Activated CD4-positive, alpha-beta memory T cell treated with anti-CD3 and anti-CD28 coated beads for 36 hours (primary cell): ENCODE measurements around the gene HOMER1. TPM values are rescaled to one million over a fixed set of nuclear protein-coding genes. Genes with fewer than 3 reads are reported as not detected.

Experiments
- CTCF ChIA-PET: fragments of 350-600 bp; sonication (Branson Sonifier 250); formaldehyde crosslinking; loops from one replicate; lab custom pipeline; 2021; ENCODE audit warnings: antibody characterized with exemption, inconsistent platforms; lab: Charles Lee
- POLR2A ChIA-PET: fragments of 350-600 bp; sonication (Branson Sonifier 250); formaldehyde crosslinking; loops from one replicate; lab custom pipeline; 2021; ENCODE audit warnings: antibody characterized with exemption; lab: Charles Lee
- DNase-seq: peaks from one replicate; pipeline ENCODE4 v3.0.0-alpha.2; 2020
- H3K27ac Mint-ChIP-seq: one replicate; pipeline ENCODE4 v1.8.0; 2021; ENCODE audit warnings: mixed read lengths
- H3K27me3 Mint-ChIP-seq: one replicate; pipeline ENCODE4 v1.8.0; 2021; ENCODE audit warnings: mixed read lengths
- H3K36me3 Mint-ChIP-seq: one replicate; pipeline ENCODE4 v1.8.0; 2021; ENCODE audit warnings: mixed read lengths
- H3K4me1 Mint-ChIP-seq: one replicate; pipeline ENCODE4 v1.8.0; 2021; ENCODE audit warnings: low read depth, mixed read lengths
- H3K4me3 Mint-ChIP-seq: one replicate; pipeline ENCODE4 v1.8.0; 2021; ENCODE audit warnings: mild to moderate bottlenecking, mixed read lengths
- H3K9me3 Mint-ChIP-seq: one replicate; pipeline ENCODE4 v1.8.0; 2021; ENCODE audit warnings: mixed read lengths
- intact Hi-C: fragments of 100-400 bp; cut with micrococcal nuclease; formaldehyde crosslinking; loops from one replicate; pipeline ENCODE4 v1.15.1; 2023
- total RNA-seq, 2 experiments: library from RNA; stranded (reverse); gene quantifications; one replicate each; pipeline ENCODE4 v1.2.3, GENCODE V29; 2021

HOMER1 gene
- total RNA-seq, 2 experiments from 2014 or later: 3.8 to 4.3 TPM

DNA sequence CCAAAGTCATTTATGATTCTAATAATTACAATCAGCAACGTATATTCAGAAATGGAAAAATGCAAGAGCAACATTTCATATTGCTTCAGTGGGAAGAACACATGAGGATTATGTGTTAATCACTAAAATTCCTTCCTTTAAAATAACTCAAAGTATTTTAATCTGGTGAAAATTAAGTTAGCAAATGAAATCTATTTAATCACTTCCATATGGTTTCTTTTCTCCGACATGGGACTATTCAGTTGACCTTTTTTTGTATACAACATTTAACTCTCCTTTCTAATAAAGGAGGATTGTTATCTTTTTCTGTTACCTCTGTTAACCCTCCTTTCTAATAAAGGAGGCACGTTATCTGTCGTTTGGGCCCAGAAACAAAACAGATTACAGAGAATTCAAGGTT, 59.9 kb downstream of the HOMER1 start:
- Mint-ChIP-seq H3K9me3 (no peaks in the 10 kb centered on the region), H3K4me1 (peaks cover 7% of the 10 kb centered on the region), H3K4me3 (no peak overlapping the region), H3K27ac (no peak overlapping the region), H3K36me3 (peaks cover 6% of the 10 kb centered on the region), H3K27me3 (peaks cover 1% of the 10 kb centered on the region)
- ChIA-PET CTCF (no interaction called here), POLR2A (no interaction called here)
- intact Hi-C loops: no loop called here
- no peak for DNase-seq

GRCh38 chr5:79448336-79448735, 65.6 kb downstream of the HOMER1 start:
- Mint-ChIP-seq H3K27ac (no peak overlapping the region), H3K4me3 (no peak overlapping the region), H3K27me3 (no peaks in the 10 kb centered on the region), H3K4me1 (no peaks in the 10 kb centered on the region), H3K36me3 (no peaks in the 10 kb centered on the region), H3K9me3 (no peaks in the 10 kb centered on the region)
- intact Hi-C loops: no loop called here
- DNase-seq: no peak
- ChIA-PET CTCF (interaction anchor here (0.9 to 1.5 kb wide), 2 partner anchors 16 to 315 kb away, joined by 4 read pairs; no protein-coding TSS in a partner anchor), POLR2A (no interaction called here)

DNA sequence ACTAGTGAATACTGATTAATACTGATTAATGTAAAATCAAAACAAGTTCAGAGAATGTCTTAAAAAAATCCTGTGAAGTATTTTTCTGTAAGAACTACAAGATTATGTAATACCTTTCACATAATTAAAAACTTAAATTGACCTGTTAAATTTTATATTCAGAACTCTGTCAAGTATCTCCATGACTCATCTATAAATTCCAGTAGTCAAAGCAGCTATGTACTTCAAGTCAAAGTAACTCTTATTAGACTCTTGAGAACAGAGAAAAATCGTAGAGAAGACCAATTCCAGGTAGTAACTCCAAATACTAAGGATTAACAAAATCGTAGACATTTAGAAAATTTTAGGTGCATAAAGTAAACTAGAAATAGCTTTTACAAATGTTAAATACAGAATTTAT, 77.1 kb downstream of the HOMER1 start:
- no peak overlapping the region for H3K4me3 Mint-ChIP-seq
- POLR2A ChIA-PET: interaction anchor here (0.6 kb wide), 1 partner anchor 819 kb away, joined by 4 read pairs; no protein-coding TSS in a partner anchor
- no peaks in the 10 kb centered on the region for H3K4me1 Mint-ChIP-seq
- intact Hi-C loops: no loop called here
- CTCF ChIA-PET: no interaction called here
- no peak for DNase-seq
- peaks cover 2% of the 10 kb centered on the region for H3K27me3 Mint-ChIP-seq
- no peak overlapping the region for H3K27ac Mint-ChIP-seq
- no peaks in the 10 kb centered on the region for H3K36me3 Mint-ChIP-seq
- no peaks in the 10 kb centered on the region for H3K9me3 Mint-ChIP-seq

GRCh38 chr5:79436224-79436623, 77.7 kb downstream of the HOMER1 start:
- Mint-ChIP-seq H3K4me1 (no peaks in the 10 kb centered on the region), H3K4me3 (no peak overlapping the region), H3K9me3 (no peaks in the 10 kb centered on the region), H3K36me3 (no peaks in the 10 kb centered on the region), H3K27me3 (peaks cover 1% of the 10 kb centered on the region), H3K27ac (no peak overlapping the region)
- CTCF ChIA-PET: no interaction called here
- intact Hi-C loops: no loop called here
- POLR2A ChIA-PET: no interaction called here
- DNase-seq: no peak

DNA sequence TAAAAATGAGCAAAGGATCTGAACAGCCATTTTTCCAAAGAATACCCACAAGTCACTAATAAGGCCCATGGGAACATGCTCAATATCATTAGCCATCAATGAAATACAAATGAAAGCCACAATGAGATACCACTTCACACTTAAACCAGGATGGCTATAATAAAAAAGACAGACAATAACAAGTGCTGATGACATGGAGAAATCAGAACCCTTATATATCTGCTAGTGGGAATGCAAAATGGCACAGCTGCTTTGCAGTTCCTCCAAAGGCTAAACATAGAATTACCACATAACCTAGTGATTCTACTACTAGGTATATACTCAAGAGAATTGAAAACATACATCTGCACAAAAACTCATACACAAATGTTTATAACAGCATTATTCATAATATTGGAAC, 83.7 kb downstream of the HOMER1 start:
- ChIA-PET CTCF (no interaction called here), POLR2A (no interaction called here)
- Mint-ChIP-seq H3K9me3 (no peaks in the 10 kb centered on the region), H3K27me3 (no peaks in the 10 kb centered on the region), H3K4me3 (no peak overlapping the region), H3K4me1 (no peaks in the 10 kb centered on the region), H3K27ac (no peak overlapping the region), H3K36me3 (no peaks in the 10 kb centered on the region)
- DNase-seq: no peak
- intact Hi-C loops: no loop called here

DNA sequence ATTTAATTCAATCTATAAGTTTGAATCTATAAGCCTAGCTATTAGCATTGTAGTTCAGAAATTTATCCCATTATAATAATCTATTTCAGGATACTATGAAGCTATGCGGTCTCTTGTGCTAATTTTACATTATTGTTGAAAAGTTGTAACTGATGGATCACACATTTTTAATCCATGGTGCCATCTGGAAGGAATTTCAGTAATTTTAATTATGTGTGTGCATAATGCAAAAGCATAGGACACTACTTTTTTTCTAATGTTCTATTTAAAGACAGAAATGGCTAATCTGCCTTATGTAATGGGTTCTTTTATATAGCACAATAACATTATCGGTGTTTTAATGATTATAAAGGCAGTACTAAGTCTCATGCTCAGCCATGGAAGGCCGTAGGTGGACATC, 90.6 kb downstream of the HOMER1 start:
- no peak for DNase-seq
- no peaks in the 10 kb centered on the region for H3K36me3 Mint-ChIP-seq
- H3K4me1 Mint-ChIP-seq: no peaks in the 10 kb centered on the region
- H3K27me3 Mint-ChIP-seq: no peaks in the 10 kb centered on the region
- intact Hi-C loops: no loop called here
- ChIA-PET POLR2A (no interaction called here), CTCF (no interaction called here)
- no peaks in the 10 kb centered on the region for H3K9me3 Mint-ChIP-seq
- H3K4me3 Mint-ChIP-seq: no peak overlapping the region
- H3K27ac Mint-ChIP-seq: no peak overlapping the region

GRCh38 chr5:79420248-79420647, 93.7 kb downstream of the HOMER1 start:
- no peaks in the 10 kb centered on the region for H3K9me3 Mint-ChIP-seq
- no peak overlapping the region for H3K27ac Mint-ChIP-seq
- intact Hi-C loops: no loop called here
- no peak for DNase-seq
- POLR2A ChIA-PET: no interaction called here
- no peaks in the 10 kb centered on the region for H3K36me3 Mint-ChIP-seq
- H3K4me1 Mint-ChIP-seq: no peaks in the 10 kb centered on the region
- H3K27me3 Mint-ChIP-seq: no peaks in the 10 kb centered on the region
- CTCF ChIA-PET: no interaction called here
- H3K4me3 Mint-ChIP-seq: no peak overlapping the region

- no peak overlapping the region for H3K4me3 Mint-ChIP-seq
- CTCF ChIA-PET: no interaction called here
- H3K27ac Mint-ChIP-seq: no peak overlapping the region
- no peaks in the 10 kb centered on the region for H3K36me3 Mint-ChIP-seq
- POLR2A ChIA-PET: no interaction called here
- intact Hi-C loops: no loop called here
- no peaks in the 10 kb centered on the region for H3K9me3 Mint-ChIP-seq
- H3K4me1 Mint-ChIP-seq: no peaks in the 10 kb centered on the region
- H3K27me3 Mint-ChIP-seq: no peaks in the 10 kb centered on the region
- DNase-seq: no peak
These were observed 95.7 kb downstream of the HOMER1 start for GRCh38 chr5:79418276-79418675.

DNA sequence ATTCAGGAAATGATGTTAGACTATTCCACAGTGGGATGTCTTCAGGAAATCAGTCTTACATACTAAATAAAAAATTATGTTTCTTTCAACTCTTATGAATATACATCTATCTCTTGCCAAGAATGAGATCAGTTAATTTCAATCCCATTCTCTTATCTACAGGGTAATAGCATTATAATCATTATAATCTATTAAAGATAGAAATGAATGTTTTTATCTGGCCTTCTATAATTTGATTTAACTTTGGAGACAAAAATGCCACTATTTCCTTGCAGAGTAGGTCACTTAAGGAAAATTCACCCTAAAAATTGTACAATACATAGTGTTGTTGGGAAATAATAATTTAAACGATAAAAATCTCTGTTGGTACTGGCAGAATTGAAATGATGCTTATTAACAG, 96.4 kb downstream of the HOMER1 start:
- Mint-ChIP-seq H3K27ac (no peak overlapping the region), H3K4me1 (no peaks in the 10 kb centered on the region), H3K36me3 (no peaks in the 10 kb centered on the region), H3K4me3 (no peak overlapping the region), H3K27me3 (no peaks in the 10 kb centered on the region), H3K9me3 (no peaks in the 10 kb centered on the region)
- ChIA-PET CTCF (no interaction called here), POLR2A (no interaction called here)
- intact Hi-C loops: no loop called here
- DNase-seq: no peak

DNA sequence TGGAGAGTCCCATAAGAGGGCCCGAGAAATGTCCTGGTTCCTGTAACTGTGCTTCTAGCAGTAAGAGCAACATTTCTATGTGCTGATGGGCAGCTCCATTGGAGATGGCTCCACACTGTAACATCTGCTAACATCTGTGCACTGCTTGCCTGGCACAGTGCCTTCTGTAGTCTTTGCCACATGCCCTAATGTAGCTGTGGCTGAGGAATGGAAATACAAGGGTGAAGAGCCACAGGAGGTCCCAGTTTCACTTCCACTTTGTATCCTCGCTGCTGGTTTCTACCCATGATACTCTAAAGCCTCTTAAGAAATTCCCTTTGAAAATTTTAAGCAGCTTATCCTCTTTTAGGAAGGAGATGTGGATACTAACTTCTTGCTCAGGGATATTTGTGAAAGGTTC, 97.4 kb downstream of the HOMER1 start:
- Mint-ChIP-seq H3K4me1 (no peaks in the 10 kb centered on the region), H3K27ac (no peak overlapping the region), H3K9me3 (no peaks in the 10 kb centered on the region), H3K36me3 (no peaks in the 10 kb centered on the region), H3K4me3 (no peak overlapping the region), H3K27me3 (no peaks in the 10 kb centered on the region)
- intact Hi-C loops: no loop called here
- ChIA-PET POLR2A (interaction anchor here (0.6 kb wide), 1 partner anchor 438 kb away, joined by 3 read pairs; no protein-coding TSS in a partner anchor), CTCF (no interaction called here)
- no peak for DNase-seq

DNA sequence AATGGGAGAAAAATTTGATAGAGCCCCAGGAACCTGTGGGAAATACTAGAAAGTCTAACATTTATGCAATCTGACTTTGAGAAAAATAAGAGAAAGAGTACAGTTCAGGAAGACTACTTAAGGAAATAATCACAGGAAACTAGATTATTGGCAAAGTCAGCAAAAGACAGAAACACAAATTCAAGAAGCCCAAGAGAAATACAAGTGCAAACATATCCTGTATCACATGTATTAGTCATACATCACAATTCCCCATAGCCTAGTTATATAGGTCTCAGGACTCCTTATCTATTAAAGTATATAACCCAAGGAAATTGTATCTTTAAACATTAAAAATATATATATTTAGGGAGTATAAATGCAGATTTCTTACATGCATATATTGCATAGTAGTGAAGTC, 100.8 kb downstream of the HOMER1 start:
- intact Hi-C loops: no loop called here
- Mint-ChIP-seq H3K4me3 (no peak overlapping the region), H3K36me3 (peaks cover 10% of the 10 kb centered on the region), H3K27me3 (no peaks in the 10 kb centered on the region), H3K4me1 (no peaks in the 10 kb centered on the region), H3K9me3 (peaks cover 7% of the 10 kb centered on the region), H3K27ac (no peak overlapping the region)
- no peak for DNase-seq
- POLR2A ChIA-PET: no interaction called here
- CTCF ChIA-PET: no interaction called here

DNA sequence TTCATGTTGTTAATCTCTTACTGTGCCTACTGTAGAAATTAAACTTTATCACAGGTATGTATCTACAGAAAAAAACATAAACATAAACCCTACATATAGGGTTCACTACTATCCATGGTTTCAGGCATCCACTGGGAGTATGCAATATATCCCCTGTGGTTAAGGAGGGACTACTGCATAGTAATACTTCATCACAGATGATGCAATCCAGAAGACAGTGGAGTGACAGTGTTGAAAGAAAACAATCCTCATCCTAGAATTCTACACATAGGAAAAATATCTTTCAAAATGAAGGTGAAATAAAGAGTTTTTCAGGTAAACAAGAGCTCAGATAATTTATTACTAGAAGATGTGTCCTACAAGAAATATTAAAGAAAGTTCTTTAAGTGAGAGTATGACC, 105.9 kb downstream of the HOMER1 start:
- POLR2A ChIA-PET: interaction anchor here (0.7 kb wide), 1 partner anchor 54 kb away, joined by 3 read pairs; no protein-coding TSS in a partner anchor
- H3K4me1 Mint-ChIP-seq: no peaks in the 10 kb centered on the region
- no peak for DNase-seq
- no peaks in the 10 kb centered on the region for H3K27me3 Mint-ChIP-seq
- peaks cover 16% of the 10 kb centered on the region for H3K9me3 Mint-ChIP-seq
- CTCF ChIA-PET: no interaction called here
- H3K36me3 Mint-ChIP-seq: peaks cover 21% of the 10 kb centered on the region
- intact Hi-C loops: no loop called here
- no peak overlapping the region for H3K27ac Mint-ChIP-seq
- H3K4me3 Mint-ChIP-seq: no peak overlapping the region

DNA sequence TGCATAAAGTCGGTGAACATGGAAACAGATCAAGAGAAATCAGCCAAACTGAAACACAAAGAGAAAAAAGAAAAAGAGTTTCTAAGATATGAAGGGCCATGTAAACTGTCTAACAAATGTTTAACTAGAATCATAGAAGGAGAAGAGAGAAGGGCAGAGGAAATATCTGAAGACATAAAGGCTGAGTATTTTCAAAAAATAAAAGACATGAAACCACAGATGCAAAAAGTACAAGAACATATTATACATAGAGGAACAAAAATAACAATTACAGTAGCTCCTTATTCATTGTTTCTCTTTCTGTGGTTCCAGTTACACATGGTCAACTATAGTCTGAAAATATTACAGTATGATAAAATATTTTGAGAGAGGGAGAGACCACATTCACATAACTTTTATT, 106.3 kb downstream of the HOMER1 start:
- no peak for DNase-seq
- Mint-ChIP-seq H3K27me3 (no peaks in the 10 kb centered on the region), H3K36me3 (peaks cover 21% of the 10 kb centered on the region), H3K27ac (no peak overlapping the region), H3K9me3 (peaks cover 16% of the 10 kb centered on the region), H3K4me3 (no peak overlapping the region), H3K4me1 (no peaks in the 10 kb centered on the region)
- CTCF ChIA-PET: no interaction called here
- intact Hi-C loops: no loop called here
- POLR2A ChIA-PET: interaction anchor here (0.7 kb wide), 1 partner anchor 54 kb away, joined by 3 read pairs; no protein-coding TSS in a partner anchor
